ENCODE measurements around the gene ALKBH5.

DNA sequence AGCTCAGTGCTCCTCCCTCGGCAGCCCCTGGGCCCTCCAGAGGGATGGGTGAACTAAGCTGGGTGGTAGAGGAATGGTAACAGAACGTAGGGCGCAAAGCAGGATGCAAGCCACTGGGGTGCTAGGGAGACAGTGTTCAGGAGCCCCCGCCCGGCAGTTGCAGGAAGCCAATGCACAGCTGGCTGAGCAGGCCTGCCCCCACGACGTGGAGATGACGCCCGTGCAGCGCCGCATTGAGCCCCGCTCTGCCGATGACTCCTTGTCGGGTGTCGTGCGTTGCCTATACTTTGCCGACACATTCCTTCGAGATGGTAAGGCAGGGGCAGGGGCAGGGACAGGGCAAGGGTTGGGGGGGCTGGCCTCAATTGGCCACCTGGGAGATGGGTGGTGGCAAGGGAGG lies 54.7 kb downstream of the ALKBH5 start:
- TF ChIP-seq OVOL2 (CRISPR knock-in tag; IDR thresholded peaks at IDR 0.05; ENCODE audit: borderline replicate concordance): no peak
- TF ChIP-seq, protein P1, sequence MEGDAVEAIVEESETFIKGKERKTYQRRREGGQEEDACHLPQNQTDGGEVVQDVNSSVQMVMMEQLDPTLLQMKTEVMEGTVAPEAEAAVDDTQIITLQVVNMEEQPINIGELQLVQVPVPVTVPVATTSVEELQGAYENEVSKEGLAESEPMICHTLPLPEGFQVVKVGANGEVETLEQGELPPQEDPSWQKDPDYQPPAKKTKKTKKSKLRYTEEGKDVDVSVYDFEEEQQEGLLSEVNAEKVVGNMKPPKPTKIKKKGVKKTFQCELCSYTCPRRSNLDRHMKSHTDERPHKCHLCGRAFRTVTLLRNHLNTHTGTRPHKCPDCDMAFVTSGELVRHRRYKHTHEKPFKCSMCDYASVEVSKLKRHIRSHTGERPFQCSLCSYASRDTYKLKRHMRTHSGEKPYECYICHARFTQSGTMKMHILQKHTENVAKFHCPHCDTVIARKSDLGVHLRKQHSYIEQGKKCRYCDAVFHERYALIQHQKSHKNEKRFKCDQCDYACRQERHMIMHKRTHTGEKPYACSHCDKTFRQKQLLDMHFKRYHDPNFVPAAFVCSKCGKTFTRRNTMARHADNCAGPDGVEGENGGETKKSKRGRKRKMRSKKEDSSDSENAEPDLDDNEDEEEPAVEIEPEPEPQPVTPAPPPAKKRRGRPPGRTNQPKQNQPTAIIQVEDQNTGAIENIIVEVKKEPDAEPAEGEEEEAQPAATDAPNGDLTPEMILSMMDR (IDR thresholded peaks at IDR 0.05): no peak
- no peak for TF ChIP-seq JAZF1 (CRISPR knock-in tag; IDR thresholded peaks at IDR 0.05)
- TF ChIP-seq ETV6 (CRISPR knock-in tag; IDR thresholded peaks at IDR 0.05): no peak
- TF ChIP-seq, protein P2, sequence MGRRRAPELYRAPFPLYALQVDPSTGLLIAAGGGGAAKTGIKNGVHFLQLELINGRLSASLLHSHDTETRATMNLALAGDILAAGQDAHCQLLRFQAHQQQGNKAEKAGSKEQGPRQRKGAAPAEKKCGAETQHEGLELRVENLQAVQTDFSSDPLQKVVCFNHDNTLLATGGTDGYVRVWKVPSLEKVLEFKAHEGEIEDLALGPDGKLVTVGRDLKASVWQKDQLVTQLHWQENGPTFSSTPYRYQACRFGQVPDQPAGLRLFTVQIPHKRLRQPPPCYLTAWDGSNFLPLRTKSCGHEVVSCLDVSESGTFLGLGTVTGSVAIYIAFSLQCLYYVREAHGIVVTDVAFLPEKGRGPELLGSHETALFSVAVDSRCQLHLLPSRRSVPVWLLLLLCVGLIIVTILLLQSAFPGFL (CRISPR knock-in tag; IDR thresholded peaks at IDR 0.05; ENCODE audit: borderline replicate concordance): no peak
- no peak for TF ChIP-seq CREB1 (CRISPR knock-in tag; IDR thresholded peaks at IDR 0.05)
- no peak for TF ChIP-seq RORB (CRISPR knock-in tag; IDR thresholded peaks at IDR 0.05)

Data from WTC11 (cell line).